Right atrium auricular region (tissue), 2 donors: Measurements from ENCODE around the gene SLC18A2. TPM values are rescaled to one million over a fixed set of nuclear protein-coding genes. Genes with fewer than 3 reads are reported as not detected.

Source experiments
- DNase-seq: peaks from one replicate; pipeline ENCODE4 v3.0.0-alpha.2; 2019; ENCODE audit warnings: low spot score
- H3K27ac ChIP-seq, 2 donors: fragments of 200-600 bp; sonication (generic); 1 replicate in 1 of 2; 2 replicates in 1 of 2; pipeline ENCODE4 v1.5.1; 2016 to 2019
- H3K27me3 ChIP-seq, 2 donors: fragments of 200-600 bp; sonication (generic); one replicate each; pipeline versions ENCODE4 v1.5.1 to v1.6.0; 2017 to 2019
- H3K36me3 ChIP-seq: fragments of 200-600 bp; sonication (generic); one replicate; pipeline ENCODE4 v1.5.1; 2016
- H3K4me1 ChIP-seq, 2 donors: fragments of 200-600 bp; sonication (generic); one replicate each; pipeline versions ENCODE4 v1.5.1 to v1.6.0; 2017 to 2019
- H3K4me3 ChIP-seq, 2 donors: fragments of 200-600 bp; sonication (generic); 1 replicate in 1 of 2; 2 replicates in 1 of 2; pipeline ENCODE4 v1.5.1; 2017 to 2019; ENCODE audit warnings: mild to moderate bottlenecking in 1 of 2, moderate library complexity in 1 of 2
- H3K9me3 ChIP-seq, 2 donors: fragments of 200-600 bp; sonication (generic); one replicate each; pipeline ENCODE4 v1.5.1; 2019
- total RNA-seq, 2 donors: library from RNA; depleted of rRNA; stranded (reverse); fragments of >200 nt; gene quantifications; one replicate each; pipeline ENCODE4 v1.1.0, GENCODE V29; 2016
- TF ChIP-seq, protein P1 (sequence below), 2 donors: fragments of 200-600 bp; sonication (generic); IDR thresholded peaks; one replicate each; pipeline ENCODE4 v1.5.1; 2019; ENCODE audit warnings: antibody characterized with exemption in 2 of 2

Gene SLC18A2
- total RNA-seq, 2 donors from 2014 or later: 0.22 TPM; not detected in 1

DNA sequence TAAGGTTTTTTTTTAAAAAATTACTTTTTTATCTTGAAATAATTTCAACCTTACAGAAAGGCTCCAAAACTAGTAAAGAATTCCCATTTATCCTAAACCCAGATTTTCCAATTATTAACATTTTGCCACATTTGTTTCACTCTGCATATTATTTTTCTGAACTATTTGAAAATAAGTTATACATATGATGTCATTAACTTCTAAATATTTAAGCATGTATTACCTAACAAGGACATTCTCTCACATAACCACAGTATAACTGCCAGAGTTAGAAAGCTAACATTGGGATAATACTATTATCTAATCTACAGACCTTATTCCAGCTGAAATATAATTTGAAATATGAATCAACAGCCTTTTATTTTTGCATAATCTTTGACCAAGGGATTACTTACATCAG, 65.8 kb downstream of the SLC18A2 start:
- H3K4me1 ChIP-seq: no peaks in the 10 kb centered on the region
- H3K36me3 ChIP-seq: no peaks in the 10 kb centered on the region
- H3K27me3 ChIP-seq: no peaks in the 10 kb centered on the region
- H3K9me3 ChIP-seq: no peaks in the 10 kb centered on the region
- no peak for DNase-seq
- TF ChIP-seq, protein P1, sequence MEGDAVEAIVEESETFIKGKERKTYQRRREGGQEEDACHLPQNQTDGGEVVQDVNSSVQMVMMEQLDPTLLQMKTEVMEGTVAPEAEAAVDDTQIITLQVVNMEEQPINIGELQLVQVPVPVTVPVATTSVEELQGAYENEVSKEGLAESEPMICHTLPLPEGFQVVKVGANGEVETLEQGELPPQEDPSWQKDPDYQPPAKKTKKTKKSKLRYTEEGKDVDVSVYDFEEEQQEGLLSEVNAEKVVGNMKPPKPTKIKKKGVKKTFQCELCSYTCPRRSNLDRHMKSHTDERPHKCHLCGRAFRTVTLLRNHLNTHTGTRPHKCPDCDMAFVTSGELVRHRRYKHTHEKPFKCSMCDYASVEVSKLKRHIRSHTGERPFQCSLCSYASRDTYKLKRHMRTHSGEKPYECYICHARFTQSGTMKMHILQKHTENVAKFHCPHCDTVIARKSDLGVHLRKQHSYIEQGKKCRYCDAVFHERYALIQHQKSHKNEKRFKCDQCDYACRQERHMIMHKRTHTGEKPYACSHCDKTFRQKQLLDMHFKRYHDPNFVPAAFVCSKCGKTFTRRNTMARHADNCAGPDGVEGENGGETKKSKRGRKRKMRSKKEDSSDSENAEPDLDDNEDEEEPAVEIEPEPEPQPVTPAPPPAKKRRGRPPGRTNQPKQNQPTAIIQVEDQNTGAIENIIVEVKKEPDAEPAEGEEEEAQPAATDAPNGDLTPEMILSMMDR (IDR thresholded peaks at IDR 0.05): no peak
- no peak overlapping the region for H3K27ac ChIP-seq
- no peak overlapping the region for H3K4me3 ChIP-seq

DNA sequence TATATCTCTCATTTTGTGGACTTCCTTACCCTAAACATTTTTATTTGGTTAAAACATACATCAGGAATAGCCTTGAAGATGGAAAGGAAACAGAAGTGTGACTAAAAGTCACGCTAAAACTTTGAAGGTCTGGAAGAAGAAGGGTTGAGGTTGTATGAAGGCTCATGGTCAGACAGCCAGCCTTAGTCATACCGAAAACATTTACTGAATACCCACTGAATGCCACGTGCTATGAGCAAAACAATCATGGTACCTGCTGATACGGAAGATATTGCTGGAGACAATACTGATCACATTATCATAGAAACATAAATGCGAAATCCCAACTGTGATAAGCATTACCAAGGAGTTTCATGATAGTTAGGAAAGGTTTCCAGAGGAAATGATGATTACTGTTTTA, 70.3 kb downstream of the SLC18A2 start:
- H3K36me3 ChIP-seq: no peaks in the 10 kb centered on the region
- H3K9me3 ChIP-seq: no peaks in the 10 kb centered on the region
- no peak for DNase-seq
- no peak overlapping the region for H3K4me3 ChIP-seq
- H3K27me3 ChIP-seq: no peaks in the 10 kb centered on the region
- no peak overlapping the region for H3K27ac ChIP-seq
- TF ChIP-seq, protein P1 (IDR thresholded peaks at IDR 0.05): no peak
- H3K4me1 ChIP-seq: no peaks in the 10 kb centered on the region

DNA sequence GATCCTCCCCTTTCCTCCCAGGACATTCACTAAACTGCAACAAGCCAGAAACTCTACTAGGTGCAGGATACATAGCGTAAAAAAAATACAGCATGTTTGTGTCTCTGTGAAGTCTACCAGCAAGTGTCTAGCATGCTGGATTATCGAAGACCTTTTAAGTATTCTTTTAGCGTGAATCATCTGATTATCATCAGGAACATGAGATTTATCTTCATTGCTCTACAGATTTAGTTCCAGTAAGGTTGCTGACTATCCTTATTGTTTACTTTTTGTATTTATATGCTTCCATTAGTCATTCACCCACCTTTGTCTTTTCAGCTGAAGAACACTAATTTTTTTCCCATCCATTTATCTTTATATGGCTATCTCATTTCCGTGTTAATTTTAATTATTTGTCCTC, 71.5 kb downstream of the SLC18A2 start:
- no peaks in the 10 kb centered on the region for H3K4me1 ChIP-seq
- no peak overlapping the region for H3K27ac ChIP-seq
- DNase-seq: no peak
- TF ChIP-seq, protein P1 (IDR thresholded peaks at IDR 0.05): no peak
- no peaks in the 10 kb centered on the region for H3K9me3 ChIP-seq
- H3K36me3 ChIP-seq: no peaks in the 10 kb centered on the region
- H3K27me3 ChIP-seq: no peaks in the 10 kb centered on the region
- no peak overlapping the region for H3K4me3 ChIP-seq

DNA sequence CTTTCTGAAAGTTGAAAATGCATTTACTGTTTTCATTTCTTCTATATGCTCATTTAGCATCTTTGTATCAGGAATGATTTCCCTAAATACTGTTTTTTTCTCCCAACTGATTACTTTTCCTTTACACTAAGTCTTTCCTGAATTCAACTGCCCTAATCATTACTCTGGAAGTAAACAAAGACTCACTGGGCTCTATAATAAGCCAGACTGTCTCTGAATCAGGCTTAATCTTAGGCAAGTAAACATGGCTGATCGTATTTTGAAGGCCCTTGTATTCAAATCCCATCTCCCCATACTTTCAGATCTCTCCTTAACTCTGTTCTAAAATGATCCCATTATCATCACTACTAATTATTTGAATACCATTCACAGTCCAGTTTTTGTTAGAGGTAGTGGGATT, 72.7 kb downstream of the SLC18A2 start:
- no peaks in the 10 kb centered on the region for H3K27me3 ChIP-seq
- DNase-seq: no peak
- H3K36me3 ChIP-seq: no peaks in the 10 kb centered on the region
- H3K27ac ChIP-seq: no peak overlapping the region
- no peak overlapping the region for H3K4me3 ChIP-seq
- TF ChIP-seq, protein P1 (IDR thresholded peaks at IDR 0.05): no peak
- H3K4me1 ChIP-seq: no peaks in the 10 kb centered on the region
- H3K9me3 ChIP-seq: no peaks in the 10 kb centered on the region

DNA sequence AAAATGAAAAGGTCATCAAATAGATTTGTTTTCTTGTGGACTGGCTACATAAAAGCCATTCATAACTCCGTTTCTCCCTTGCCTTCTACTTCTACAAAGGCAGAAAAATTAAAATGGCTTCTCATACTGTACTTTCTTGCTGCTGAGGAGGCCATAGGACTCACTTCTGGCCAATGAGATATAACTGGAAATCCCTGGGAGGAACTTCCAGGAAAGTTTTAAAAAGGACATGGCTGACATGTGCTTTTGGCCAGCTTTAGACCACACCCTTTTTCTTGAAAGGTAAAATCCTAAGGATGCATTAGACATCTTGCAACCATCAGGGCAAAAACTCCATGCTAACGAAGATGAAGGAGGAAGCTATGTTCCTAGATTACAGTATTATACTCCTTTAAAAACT, 75.8 kb downstream of the SLC18A2 start:
- TF ChIP-seq, protein P1 (IDR thresholded peaks at IDR 0.05): no peak
- Histone ChIP-seq H3K27ac (no peak overlapping the region), H3K4me3 (no peak overlapping the region), H3K27me3 (no peaks in the 10 kb centered on the region), H3K9me3 (no peaks in the 10 kb centered on the region), H3K36me3 (no peaks in the 10 kb centered on the region), H3K4me1 (no peaks in the 10 kb centered on the region)
- no peak for DNase-seq

DNA sequence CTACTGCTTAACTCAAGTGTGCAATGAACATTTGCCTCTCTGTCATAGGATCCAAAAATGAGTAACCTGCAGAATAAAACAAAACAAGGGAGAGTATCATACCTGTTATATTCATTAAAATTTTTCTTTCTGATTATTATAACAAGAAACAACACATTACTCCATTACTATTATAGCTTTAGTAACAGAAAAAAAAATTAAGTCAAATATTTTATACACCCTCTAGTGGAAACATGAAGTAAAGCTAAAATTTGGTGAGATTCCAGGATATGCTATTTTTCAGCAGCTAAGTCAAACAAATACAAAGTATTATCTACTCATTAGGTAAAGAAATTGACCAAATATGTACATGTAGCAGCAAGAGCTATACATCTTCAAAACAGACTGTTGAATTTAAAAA, 78.0 kb downstream of the SLC18A2 start:
- no peak for DNase-seq
- no peaks in the 10 kb centered on the region for H3K36me3 ChIP-seq
- no peaks in the 10 kb centered on the region for H3K4me1 ChIP-seq
- no peak overlapping the region for H3K27ac ChIP-seq
- no peak overlapping the region for H3K4me3 ChIP-seq
- no peaks in the 10 kb centered on the region for H3K9me3 ChIP-seq
- no peaks in the 10 kb centered on the region for H3K27me3 ChIP-seq
- TF ChIP-seq, protein P1 (IDR thresholded peaks at IDR 0.05): peak in 1 of 2 donors; percentile 49
